Activated CD4-positive, alpha-beta T cell treated with anti-CD3 and anti-CD28 coated beads, Interleukin-10, Interleukin-2, amounts not matched to agents 100 ng/mL and 50 ng/mL, durations not matched to agents 16 hours and 8 hours (primary cell): Measurements from ENCODE around the gene SLC10A7.

Source experiments
- DNase-seq: peaks from one replicate; pipeline ENCODE4 v3.0.0-alpha.2; 2020

Gene SLC10A7

GRCh38 chr4:146346276-146346675 lies 175.5 kb downstream of the SLC10A7 start:
- DNase-seq = no peak

DNA sequence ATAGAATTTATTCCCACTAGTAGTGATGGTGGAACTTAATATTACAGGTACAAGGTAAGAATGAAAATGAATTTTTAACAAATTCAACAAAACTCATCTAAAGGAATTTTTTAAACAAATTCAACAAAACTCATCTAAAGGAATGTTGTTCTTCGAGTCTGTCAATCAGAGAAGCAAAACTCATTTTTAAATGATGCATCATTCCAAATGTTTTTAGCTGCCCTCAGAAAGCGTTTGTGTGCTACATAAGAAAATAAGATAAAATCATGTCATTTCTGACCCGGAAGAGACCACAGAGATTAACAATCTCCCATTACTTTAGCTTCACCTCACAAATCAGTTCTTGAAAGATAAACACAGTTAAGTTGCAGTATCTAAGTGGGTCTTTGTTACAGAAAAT lies 178.0 kb downstream of the SLC10A7 start:
- DNase-seq = no peak

DNA sequence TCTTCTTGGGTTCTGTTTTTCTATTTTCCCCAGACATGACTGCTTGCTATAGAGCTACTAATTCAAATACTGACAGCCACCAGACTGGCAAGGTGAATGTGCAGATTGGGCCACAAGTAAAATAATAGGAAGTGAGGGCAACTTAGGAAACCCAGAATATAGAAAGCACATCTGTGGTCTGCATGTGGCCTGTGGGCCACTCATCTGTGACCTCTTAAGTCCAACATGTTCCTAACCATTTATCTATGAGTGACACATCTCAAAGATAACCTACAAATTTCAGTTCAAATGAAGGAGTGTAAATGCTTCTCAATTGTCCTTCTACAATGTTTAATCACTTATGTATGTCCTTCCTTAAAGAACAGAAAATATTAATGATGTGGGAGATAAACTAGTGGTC lies 178.5 kb downstream of the SLC10A7 start:
- no peak for DNase-seq

DNA sequence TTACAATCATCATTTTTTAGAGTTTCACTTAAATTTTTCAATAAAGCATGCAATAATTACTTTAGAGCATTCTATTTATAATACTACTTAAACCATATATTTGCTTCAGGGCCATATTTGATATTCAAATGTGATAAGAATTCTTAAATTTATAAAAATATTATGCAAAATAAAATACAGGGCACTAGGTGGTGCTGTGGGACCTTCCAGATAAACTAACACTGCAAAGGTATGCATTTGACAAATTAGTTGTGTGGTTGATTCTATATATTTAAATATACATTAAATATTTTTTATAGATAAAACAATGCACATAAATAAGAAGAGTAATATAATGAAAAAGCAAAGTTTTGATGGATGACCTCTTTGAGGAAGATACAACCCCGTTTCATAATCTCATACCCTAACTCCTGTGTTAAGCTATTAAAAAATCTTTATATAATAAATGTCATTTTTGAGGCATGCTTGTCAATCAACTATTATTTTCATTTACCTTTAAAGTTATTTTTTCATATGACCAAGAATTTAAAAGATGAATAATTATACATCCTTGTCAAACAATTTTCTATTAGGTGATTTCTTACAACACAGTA lies 179.0 kb downstream of the SLC10A7 start:
- peak; percentile 34 for DNase-seq

- DNase-seq = peak; percentile 9
Measured at GRCh38 chr4:146340798-146341197, 180.9 kb downstream of the SLC10A7 start.

DNA sequence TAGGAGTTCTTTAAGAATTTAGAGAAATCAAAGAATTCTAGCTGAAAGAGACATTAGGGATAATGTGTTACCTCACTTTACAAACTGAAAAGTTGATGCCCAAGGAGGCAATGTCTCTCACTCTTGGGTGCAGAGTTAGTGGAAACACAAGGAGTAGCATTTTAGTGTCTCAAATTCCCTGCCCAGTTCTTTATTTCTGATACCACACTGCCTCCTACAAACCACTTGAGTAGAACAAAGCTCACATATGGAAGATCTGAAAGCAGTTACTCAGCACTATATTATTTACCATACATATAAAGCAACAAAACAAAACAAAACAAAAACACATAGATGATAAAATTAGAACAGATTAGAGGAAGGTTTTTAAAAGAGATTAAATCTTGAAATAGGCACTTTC lies 183.2 kb downstream of the SLC10A7 start:
- DNase-seq = no peak

DNA sequence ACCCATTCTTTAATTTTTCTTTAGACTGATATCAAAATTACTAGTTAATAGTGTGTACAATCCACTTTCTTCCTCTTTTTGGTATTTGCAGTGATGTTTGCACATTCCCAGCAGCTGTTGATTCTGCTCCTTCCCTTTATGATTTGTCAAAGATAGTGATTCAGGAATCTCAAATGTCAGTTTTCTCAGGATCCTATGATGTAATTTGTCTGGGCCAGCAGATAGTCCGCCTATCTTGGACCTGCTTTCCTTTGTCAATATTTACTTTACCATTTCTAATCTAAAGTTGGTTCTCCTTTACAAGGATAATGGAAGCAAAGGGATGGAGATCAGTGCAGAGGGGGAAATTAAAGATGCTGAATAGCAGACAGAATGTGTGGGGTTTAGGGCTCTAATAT lies 185.3 kb downstream of the SLC10A7 start:
- DNase-seq = no peak

DNA sequence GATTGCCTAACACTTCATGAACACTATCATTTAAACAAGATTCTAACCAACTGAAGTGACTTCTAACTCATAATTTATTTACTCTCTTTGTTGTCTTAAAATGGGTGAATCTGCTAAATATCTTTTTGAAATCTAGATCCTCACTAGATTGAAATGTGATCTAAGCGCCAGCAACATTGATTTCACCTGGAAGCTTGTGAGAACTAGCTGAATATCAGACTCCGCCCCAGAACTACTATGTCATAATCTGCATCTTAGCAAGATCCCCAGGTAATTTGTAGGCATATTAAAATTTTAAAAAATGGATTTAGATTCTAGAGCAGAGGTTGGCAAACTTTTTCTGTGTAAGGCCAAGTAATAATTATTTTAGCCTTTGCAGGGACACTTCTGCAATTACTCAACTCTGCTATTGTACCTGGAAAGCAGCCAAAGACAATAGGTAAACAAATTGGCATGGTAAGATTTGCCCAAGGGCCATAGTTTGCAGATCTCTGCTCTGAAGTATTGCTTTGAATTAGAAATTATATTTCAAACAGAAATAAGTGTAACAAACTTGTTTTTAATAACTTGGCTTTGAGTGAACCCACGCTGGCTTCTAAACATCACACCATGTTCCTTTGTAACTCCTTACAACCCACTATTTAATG lies 185.9 kb downstream of the SLC10A7 start:
- no peak for DNase-seq

- DNase-seq = peak; percentile 4
Measured at GRCh38 chr4:146334862-146335449, 186.8 kb downstream of the SLC10A7 start.

- DNase-seq = no peak
Measured at GRCh38 chr4:146333895-146334262, 187.9 kb downstream of the SLC10A7 start.

GRCh38 chr4:146333187-146333894 lies 188.4 kb downstream of the SLC10A7 start:
- DNase-seq = peak; percentile 66

GRCh38 chr4:146330392-146330791 lies 191.3 kb downstream of the SLC10A7 start:
- DNase-seq = no peak

DNA sequence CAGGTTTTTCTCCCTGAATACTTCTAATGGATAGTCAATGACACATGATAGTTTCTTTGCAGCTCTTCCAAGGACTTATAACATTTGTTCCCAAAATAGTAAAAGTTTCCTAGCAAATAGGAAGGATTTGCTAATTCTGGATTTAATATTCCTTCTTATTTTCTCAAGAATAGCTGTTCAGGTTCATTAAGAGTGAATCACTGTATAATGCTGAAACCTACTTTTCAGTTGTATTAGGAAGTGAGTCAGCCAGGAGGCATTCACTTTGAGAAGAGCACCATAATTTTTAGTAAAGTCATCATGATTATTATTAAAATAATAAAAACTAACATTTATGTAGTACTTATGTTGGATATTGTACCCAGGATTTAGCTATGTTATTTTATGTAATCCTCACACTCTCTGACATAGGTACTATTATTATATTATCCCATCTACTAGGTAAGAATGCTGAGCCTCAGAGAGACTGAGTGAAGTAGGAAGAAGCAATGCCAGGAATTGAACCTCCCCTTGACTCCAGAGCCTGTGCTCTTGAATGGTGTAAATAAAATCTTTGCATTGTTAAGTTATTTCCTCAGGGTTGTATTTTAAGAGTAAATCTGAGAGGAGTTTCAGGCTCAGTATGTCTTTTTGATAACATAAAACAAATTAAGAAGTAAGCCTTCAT lies 192.6 kb downstream of the SLC10A7 start:
- no peak for DNase-seq

DNA sequence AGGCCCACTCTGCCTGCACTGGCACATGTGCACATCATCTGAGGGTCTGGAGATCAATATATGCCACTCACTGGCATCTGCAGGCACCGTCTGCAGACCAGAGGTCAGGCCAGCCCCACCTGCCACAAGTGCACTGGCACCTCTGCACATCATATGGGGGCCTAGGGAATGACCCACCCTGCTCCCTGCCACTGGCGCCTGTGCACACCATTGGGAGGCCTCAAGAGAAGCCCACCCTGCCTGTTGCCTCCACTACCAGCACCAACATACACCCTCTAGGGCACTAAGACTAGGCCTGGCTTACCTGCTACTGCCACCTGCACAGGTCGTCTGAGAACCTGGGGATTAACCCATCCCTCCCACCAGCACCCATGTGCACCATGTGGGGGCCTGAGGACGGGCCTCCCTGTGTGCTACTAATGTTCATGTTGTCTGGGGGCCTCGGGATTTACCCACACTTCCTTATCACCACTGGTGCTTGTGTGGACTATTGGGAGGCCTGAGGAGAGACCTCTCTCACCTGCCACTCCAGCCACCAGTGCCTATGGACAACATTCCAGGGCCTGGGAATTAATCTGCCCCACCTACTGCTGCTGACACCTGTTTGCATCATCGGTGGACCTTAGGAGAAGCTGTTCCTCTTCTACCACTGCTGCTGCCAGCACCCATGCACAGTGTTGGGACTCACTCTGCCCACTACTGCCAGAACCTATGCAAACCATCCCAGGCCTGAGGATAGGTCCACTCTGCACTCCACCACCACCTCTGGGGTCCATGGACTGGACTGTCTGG lies 193.7 kb downstream of the SLC10A7 start:
- no peak for DNase-seq

DNA sequence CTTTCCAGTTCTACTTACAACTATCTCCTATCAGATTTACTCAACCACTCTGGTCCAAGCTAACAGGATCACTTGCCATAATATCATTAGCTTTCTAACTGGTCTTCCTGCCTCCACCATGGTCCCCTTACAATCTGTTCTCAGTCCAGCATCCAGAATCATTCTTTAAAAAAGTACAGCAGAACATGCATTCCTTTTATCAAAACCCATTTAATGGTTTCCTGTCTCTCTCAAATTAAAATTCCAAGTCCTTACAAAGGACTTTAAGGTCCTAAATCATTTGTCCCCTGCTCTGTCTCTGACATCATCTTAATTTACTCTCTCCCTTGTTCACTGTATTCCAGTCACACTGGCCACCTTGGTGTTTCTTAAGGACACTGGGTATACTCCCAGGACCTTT lies 202.8 kb downstream of the SLC10A7 start:
- no peak for DNase-seq

- no peak for DNase-seq
Measured at GRCh38 chr4:146317783-146318182, 204.0 kb downstream of the SLC10A7 start.

GRCh38 chr4:146315184-146315583 lies 206.6 kb downstream of the SLC10A7 start:
- no peak for DNase-seq

DNA sequence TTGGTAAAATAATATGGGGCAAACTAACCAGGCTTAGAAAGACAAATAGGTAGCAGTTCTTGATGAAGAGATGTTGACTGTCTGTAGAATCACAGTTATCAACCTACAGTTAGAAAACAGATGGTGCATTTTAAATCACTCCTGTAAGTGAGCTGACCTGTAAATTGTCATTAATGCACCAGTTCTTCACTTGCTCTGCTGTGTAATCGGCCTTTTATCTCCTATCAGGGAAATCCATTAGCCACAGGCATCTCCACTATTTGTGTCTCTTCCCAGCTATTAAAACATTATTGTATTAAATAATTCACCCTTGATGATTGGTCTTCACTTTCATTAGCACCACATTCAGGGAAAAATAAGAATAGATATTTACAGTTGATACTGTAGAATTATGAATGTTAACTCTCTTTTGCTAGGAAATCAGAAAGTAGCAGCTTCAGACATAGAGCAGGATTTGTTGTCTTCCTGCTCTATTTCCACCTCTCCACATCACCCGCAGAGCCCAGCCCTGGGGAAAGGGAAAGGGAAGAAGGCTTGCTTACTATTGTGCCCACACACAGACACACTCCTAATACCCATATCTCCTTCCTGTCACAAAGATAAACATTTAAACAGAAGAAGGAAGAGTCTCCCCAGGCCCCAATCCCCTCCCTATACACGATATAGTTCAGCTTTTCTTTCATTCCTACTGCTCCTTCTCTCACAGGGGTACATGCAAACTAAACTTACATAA lies 210.3 kb downstream of the SLC10A7 start:
- DNase-seq = no peak

GRCh38 chr4:146310319-146311021 lies 211.3 kb downstream of the SLC10A7 start:
- DNase-seq = no peak

GRCh38 chr4:146308951-146309350 lies 212.8 kb downstream of the SLC10A7 start:
- no peak for DNase-seq

DNA sequence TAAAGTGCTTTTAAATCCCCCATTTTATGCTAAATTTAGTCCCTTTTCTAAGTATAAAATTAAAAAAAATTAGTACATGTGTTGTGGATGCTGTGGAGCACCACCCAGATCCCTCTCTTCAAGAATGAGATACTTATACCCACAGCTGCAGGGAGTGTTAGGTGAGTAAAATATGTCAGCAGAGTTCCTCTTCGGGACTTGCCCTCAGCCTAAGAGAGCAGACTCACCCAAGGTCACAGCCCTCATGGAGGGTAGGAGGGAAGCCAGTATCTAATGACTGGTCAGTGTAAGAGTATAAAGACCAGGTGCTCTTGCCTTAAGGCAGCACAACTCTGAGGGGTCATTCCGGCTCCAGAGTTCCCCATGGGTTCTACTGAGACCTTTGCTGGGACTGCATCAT lies 218.9 kb downstream of the SLC10A7 start:
- DNase-seq = no peak
